Nephron (organoid): ENCODE data around the gene POMT1.
"Not testable (repeated sequence)": the region's sequence is repeated elsewhere in the genome, so short reads cannot be mapped to it uniquely, and the experiment has no call there.

ENCODE experiments used
- H3K27ac Mint-ChIP-seq, 3 experiments: 2 replicates each; pipeline ENCODE4 v1.8.0; 2020; ENCODE audit warnings: mixed read lengths in 3 of 3, mild to moderate bottlenecking in 2 of 3, moderate library complexity in 1 of 3
- H3K27me3 Mint-ChIP-seq: 2 replicates; pipeline ENCODE4 v1.8.0; 2021; ENCODE audit warnings: low read depth, mild to moderate bottlenecking, moderate library complexity, mixed read lengths
- H3K36me3 Mint-ChIP-seq: 2 replicates; pipeline ENCODE4 v1.8.0; 2020; ENCODE audit warnings: low read depth, mixed read lengths
- H3K4me1 Mint-ChIP-seq: 2 replicates; pipeline ENCODE4 v1.8.0; 2020; ENCODE audit warnings: mixed read lengths
- H3K4me3 Mint-ChIP-seq, 3 experiments: 2 replicates each; pipeline ENCODE4 v1.8.0; 2020; ENCODE audit warnings: mild to moderate bottlenecking in 3 of 3, mixed read lengths in 3 of 3, moderate library complexity in 2 of 3
- H3K9me3 Mint-ChIP-seq: 2 replicates; pipeline ENCODE4 v1.8.0; 2020; ENCODE audit warnings: mixed read lengths
- TF ChIP-seq, protein P1 (sequence below), 3 experiments: fragments of 200-600 bp; sonication (generic); IDR thresholded peaks; one replicate each; pipeline ENCODE4 v1.5.0; 2021; ENCODE audit warnings: antibody characterized with exemption in 3 of 3; ENCODE audit not compliant: unreplicated experiment in 3 of 3

Gene POMT1

GRCh38 chr9:131470581-131470991, 32.1 kb upstream of the POMT1 start:
- Mint-ChIP-seq H3K27me3 (no peaks in the 10 kb centered on the region), H3K36me3 (peaks cover 90% of the 10 kb centered on the region), H3K4me1 (no peaks in the 10 kb centered on the region), H3K9me3 (peaks cover 3% of the 10 kb centered on the region), H3K27ac (no peak overlapping the region), H3K4me3 (no peak overlapping the region)
- TF ChIP-seq, protein P1, sequence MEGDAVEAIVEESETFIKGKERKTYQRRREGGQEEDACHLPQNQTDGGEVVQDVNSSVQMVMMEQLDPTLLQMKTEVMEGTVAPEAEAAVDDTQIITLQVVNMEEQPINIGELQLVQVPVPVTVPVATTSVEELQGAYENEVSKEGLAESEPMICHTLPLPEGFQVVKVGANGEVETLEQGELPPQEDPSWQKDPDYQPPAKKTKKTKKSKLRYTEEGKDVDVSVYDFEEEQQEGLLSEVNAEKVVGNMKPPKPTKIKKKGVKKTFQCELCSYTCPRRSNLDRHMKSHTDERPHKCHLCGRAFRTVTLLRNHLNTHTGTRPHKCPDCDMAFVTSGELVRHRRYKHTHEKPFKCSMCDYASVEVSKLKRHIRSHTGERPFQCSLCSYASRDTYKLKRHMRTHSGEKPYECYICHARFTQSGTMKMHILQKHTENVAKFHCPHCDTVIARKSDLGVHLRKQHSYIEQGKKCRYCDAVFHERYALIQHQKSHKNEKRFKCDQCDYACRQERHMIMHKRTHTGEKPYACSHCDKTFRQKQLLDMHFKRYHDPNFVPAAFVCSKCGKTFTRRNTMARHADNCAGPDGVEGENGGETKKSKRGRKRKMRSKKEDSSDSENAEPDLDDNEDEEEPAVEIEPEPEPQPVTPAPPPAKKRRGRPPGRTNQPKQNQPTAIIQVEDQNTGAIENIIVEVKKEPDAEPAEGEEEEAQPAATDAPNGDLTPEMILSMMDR (IDR thresholded peaks at IDR 0.05; ENCODE audit: unreplicated experiment in 3 of 3), result no peak

- H3K4me3 Mint-ChIP-seq, H3K27ac Mint-ChIP-seq, H3K9me3 Mint-ChIP-seq, H3K4me1 Mint-ChIP-seq, H3K27me3 Mint-ChIP-seq: not testable (repeated sequence)
- H3K36me3 Mint-ChIP-seq, result peaks cover 84% of the 10 kb centered on the region
These were observed 30.6 kb upstream of the POMT1 start for GRCh38 chr9:131472085-131472484.

DNA sequence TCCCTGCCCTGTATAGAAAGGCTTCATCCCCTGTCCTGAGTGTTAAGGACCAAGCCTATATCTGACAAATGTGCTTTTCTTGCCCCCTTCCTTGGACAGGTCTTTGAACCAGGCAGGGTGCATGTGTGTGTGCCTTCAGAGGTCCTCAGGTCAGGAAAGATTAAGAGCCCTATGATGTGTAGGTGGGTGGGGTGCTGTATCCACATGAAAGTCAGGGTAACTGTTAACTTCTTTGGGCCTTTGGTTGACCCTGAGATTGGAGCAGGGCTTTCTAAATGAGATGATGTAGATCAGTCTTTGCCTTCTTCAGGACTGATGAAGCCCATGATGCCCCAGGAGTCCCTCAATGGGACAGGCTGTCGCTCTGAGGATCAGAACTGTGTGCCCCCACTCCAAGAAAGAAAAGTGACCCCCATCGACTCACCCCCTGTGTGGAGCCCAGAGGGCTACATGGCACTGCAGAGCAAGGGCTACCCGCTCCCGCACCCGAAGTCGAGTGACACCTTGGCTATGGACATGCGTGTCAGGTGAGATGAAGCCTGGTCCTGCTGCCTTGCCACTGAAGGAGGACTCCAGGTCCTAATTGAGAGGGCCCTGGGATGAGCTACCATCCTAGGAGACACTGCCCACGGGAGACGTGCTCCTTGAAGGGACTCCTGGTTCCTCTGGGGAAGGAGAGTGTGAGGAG, 29.4 kb upstream of the POMT1 start:
- no peaks in the 10 kb centered on the region for H3K27me3 Mint-ChIP-seq
- H3K36me3 Mint-ChIP-seq, result peaks cover 79% of the 10 kb centered on the region
- H3K4me3 Mint-ChIP-seq, result no peak overlapping the region

DNA sequence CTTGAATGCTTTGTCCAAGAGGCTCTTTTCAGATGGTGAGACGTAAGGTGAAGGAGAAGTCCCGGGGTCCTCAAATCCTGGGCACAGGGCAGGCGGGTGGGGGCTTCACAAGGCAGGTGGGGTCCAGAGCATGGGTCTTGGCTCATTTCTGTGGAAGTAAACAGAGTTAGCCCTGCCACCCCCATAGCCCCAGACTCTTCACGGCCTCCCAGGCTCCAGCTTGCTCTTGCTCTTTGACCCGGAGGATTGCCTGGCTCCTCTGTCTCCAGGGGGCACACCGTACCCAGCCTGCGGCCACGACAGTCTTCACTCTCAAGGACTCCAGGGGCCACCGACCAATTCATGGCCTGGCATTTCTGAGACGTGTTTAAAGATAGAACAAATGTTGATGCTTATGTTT, 28.8 kb upstream of the POMT1 start:
- Mint-ChIP-seq H3K27me3 (no peaks in the 10 kb centered on the region), H3K4me3 (no peak overlapping the region)
- TF ChIP-seq, protein P1 (IDR thresholded peaks at IDR 0.05; ENCODE audit: unreplicated experiment in 3 of 3), result no peak

More for the DNA sequence above, 29.4 kb upstream of the POMT1 start:
- H3K4me1 Mint-ChIP-seq, result no peaks in the 10 kb centered on the region
- no peak overlapping the region for H3K27ac Mint-ChIP-seq
- peaks cover 3% of the 10 kb centered on the region for H3K9me3 Mint-ChIP-seq
- TF ChIP-seq, protein P1 (IDR thresholded peaks at IDR 0.05; ENCODE audit: unreplicated experiment in 3 of 3), result no peak

DNA sequence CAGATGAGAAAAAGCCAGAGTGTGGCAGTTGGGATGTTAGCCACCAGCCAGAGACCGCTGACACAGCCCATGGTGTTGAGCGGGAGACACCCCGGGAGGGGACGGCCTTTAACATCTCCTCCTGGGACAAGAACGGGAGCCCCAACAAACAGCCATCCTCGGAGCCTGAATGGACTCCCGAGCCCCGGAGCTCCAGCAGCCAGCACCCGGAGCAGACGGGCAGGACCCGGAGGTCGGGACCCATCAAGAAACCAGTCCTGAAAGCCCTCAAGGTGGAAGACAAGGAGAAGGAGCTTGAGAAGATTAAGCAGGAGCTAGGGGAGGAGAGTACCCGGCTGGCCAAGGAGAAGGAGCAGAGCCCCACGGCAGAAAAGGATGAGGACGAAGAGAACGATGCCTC, 28.0 kb upstream of the POMT1 start:
- peaks cover 80% of the 10 kb centered on the region for H3K36me3 Mint-ChIP-seq
- H3K9me3 Mint-ChIP-seq, result peaks cover 3% of the 10 kb centered on the region
- H3K27me3 Mint-ChIP-seq, result no peaks in the 10 kb centered on the region
- no peaks in the 10 kb centered on the region for H3K4me1 Mint-ChIP-seq
- no peak overlapping the region for H3K27ac Mint-ChIP-seq
- no peak overlapping the region for H3K4me3 Mint-ChIP-seq
- TF ChIP-seq, protein P1 (IDR thresholded peaks at IDR 0.05; ENCODE audit: unreplicated experiment in 3 of 3), result no peak

More for the DNA sequence above, 28.8 kb upstream of the POMT1 start:
- Mint-ChIP-seq H3K36me3 (peaks cover 78% of the 10 kb centered on the region), H3K4me1 (no peaks in the 10 kb centered on the region), H3K9me3 (peaks cover 3% of the 10 kb centered on the region), H3K27ac (no peak overlapping the region)

- Mint-ChIP-seq H3K4me1 (no peaks in the 10 kb centered on the region), H3K9me3 (peaks cover 3% of the 10 kb centered on the region), H3K36me3 (peaks cover 80% of the 10 kb centered on the region), H3K27ac (no peak overlapping the region), H3K4me3 (no peak overlapping the region), H3K27me3 (no peaks in the 10 kb centered on the region)
- TF ChIP-seq, protein P1 (IDR thresholded peaks at IDR 0.05; ENCODE audit: unreplicated experiment in 3 of 3), result no peak
These were observed 27.4 kb upstream of the POMT1 start for GRCh38 chr9:131475111-131475955.
